Stimulated activated memory B cell treated with anti-CD40 and anti-IgM and Interleukin-4, amounts not matched to agents 10 μg/mL and 1 μg/mL and 100 μg/mL, for 72 hours (primary cell): ENCODE data around the gene TFF2.

ENCODE experiments used
- ATAC-seq: fragments of 150-1000 bp; cut with Tn5 transposase; 2 replicates; pipeline ENCODE4 v1.10.0; 2021
- H3K27ac Mint-ChIP-seq: one replicate; pipeline ENCODE4 v1.8.0; 2022; ENCODE audit warnings: mild to moderate bottlenecking, mixed read lengths
- H3K27me3 Mint-ChIP-seq: one replicate; pipeline ENCODE4 v1.8.0; 2022; ENCODE audit warnings: mixed read lengths
- H3K36me3 Mint-ChIP-seq: one replicate; pipeline ENCODE4 v1.8.0; 2022; ENCODE audit warnings: mixed read lengths
- H3K4me1 Mint-ChIP-seq: one replicate; pipeline ENCODE4 v1.8.0; 2022; ENCODE audit warnings: mixed read lengths
- H3K4me3 Mint-ChIP-seq: one replicate; pipeline ENCODE4 v1.8.0; 2022; ENCODE audit warnings: mild to moderate bottlenecking, moderate library complexity, mixed read lengths
- H3K9me3 Mint-ChIP-seq: one replicate; pipeline ENCODE4 v1.8.0; 2022; ENCODE audit warnings: mixed read lengths

TFF2 gene

GRCh38 chr21:42314616-42315295 lies 36.0 kb downstream of the TFF2 start:
- peaks cover 8% of the 10 kb centered on the region for H3K4me1 Mint-ChIP-seq
- no peak overlapping the region for H3K4me3 Mint-ChIP-seq
- ATAC-seq = no peak
- peaks cover 21% of the 10 kb centered on the region for H3K27me3 Mint-ChIP-seq
- no peaks in the 10 kb centered on the region for H3K9me3 Mint-ChIP-seq
- no peaks in the 10 kb centered on the region for H3K36me3 Mint-ChIP-seq
- no peak overlapping the region for H3K27ac Mint-ChIP-seq

GRCh38 chr21:42313501-42313969 lies 37.3 kb downstream of the TFF2 start:
- Mint-ChIP-seq H3K36me3 (no peaks in the 10 kb centered on the region), H3K4me1 (no peaks in the 10 kb centered on the region), H3K27me3 (peaks cover 25% of the 10 kb centered on the region), H3K27ac (no peak overlapping the region), H3K4me3 (no peak overlapping the region), H3K9me3 (no peaks in the 10 kb centered on the region)
- ATAC-seq = no peak

- no peaks in the 10 kb centered on the region for H3K4me1 Mint-ChIP-seq
Observed at GRCh38 chr21:42312626-42313104, 38.1 kb downstream of the TFF2 start.

GRCh38 chr21:42311816-42312625 lies 38.8 kb downstream of the TFF2 start:
- ATAC-seq = no peak
- Mint-ChIP-seq H3K4me1 (no peaks in the 10 kb centered on the region), H3K27me3 (peaks cover 25% of the 10 kb centered on the region), H3K4me3 (no peak overlapping the region), H3K27ac (no peak overlapping the region), H3K36me3 (no peaks in the 10 kb centered on the region), H3K9me3 (no peaks in the 10 kb centered on the region)

More at GRCh38 chr21:42312626-42313104, 38.1 kb downstream of the TFF2 start:
- Mint-ChIP-seq H3K9me3 (no peaks in the 10 kb centered on the region), H3K4me3 (no peak overlapping the region), H3K27me3 (peaks cover 25% of the 10 kb centered on the region), H3K36me3 (no peaks in the 10 kb centered on the region), H3K27ac (no peak overlapping the region)
- peak; percentile 31 for ATAC-seq

- Mint-ChIP-seq H3K36me3 (no peaks in the 10 kb centered on the region), H3K4me3 (no peak overlapping the region), H3K27me3 (peaks cover 28% of the 10 kb centered on the region), H3K4me1 (no peaks in the 10 kb centered on the region), H3K27ac (peak overlapping the region; percentile 49), H3K9me3 (no peaks in the 10 kb centered on the region)
- ATAC-seq = no peak
Observed at GRCh38 chr21:42311160-42311559, 39.6 kb downstream of the TFF2 start.

- no peak overlapping the region for H3K4me3 Mint-ChIP-seq
- no peak for ATAC-seq
- no peaks in the 10 kb centered on the region for H3K4me1 Mint-ChIP-seq
- H3K36me3 Mint-ChIP-seq = no peaks in the 10 kb centered on the region
- no peaks in the 10 kb centered on the region for H3K9me3 Mint-ChIP-seq
- peak overlapping the region; percentile 49 for H3K27ac Mint-ChIP-seq
- peaks cover 35% of the 10 kb centered on the region for H3K27me3 Mint-ChIP-seq
Observed at GRCh38 chr21:42310411-42311001, 40.3 kb downstream of the TFF2 start.

- H3K27ac Mint-ChIP-seq = no peak overlapping the region
- H3K9me3 Mint-ChIP-seq = no peaks in the 10 kb centered on the region
- H3K4me1 Mint-ChIP-seq = no peaks in the 10 kb centered on the region
- H3K4me3 Mint-ChIP-seq = no peak overlapping the region
- no peaks in the 10 kb centered on the region for H3K36me3 Mint-ChIP-seq
- ATAC-seq = peak; percentile 58
- H3K27me3 Mint-ChIP-seq = peaks cover 42% of the 10 kb centered on the region
Observed at GRCh38 chr21:42309753-42310213, 41.0 kb downstream of the TFF2 start.

GRCh38 chr21:42308914-42309752 lies 41.7 kb downstream of the TFF2 start:
- Mint-ChIP-seq H3K4me1 (no peaks in the 10 kb centered on the region), H3K4me3 (no peak overlapping the region), H3K36me3 (no peaks in the 10 kb centered on the region), H3K9me3 (no peaks in the 10 kb centered on the region), H3K27me3 (peaks cover 48% of the 10 kb centered on the region), H3K27ac (no peak overlapping the region)
- no peak for ATAC-seq

- H3K9me3 Mint-ChIP-seq = no peaks in the 10 kb centered on the region
- no peak overlapping the region for H3K27ac Mint-ChIP-seq
- no peaks in the 10 kb centered on the region for H3K4me1 Mint-ChIP-seq
Observed at GRCh38 chr21:42308161-42308913, 42.5 kb downstream of the TFF2 start.

GRCh38 chr21:42307106-42307505 lies 43.7 kb downstream of the TFF2 start:
- H3K4me1 Mint-ChIP-seq = no peaks in the 10 kb centered on the region
- no peak overlapping the region for H3K27ac Mint-ChIP-seq
- no peak overlapping the region for H3K4me3 Mint-ChIP-seq
- peaks cover 48% of the 10 kb centered on the region for H3K27me3 Mint-ChIP-seq
- ATAC-seq = no peak
- no peaks in the 10 kb centered on the region for H3K36me3 Mint-ChIP-seq
- H3K9me3 Mint-ChIP-seq = no peaks in the 10 kb centered on the region

More at GRCh38 chr21:42308161-42308913, 42.5 kb downstream of the TFF2 start:
- Mint-ChIP-seq H3K4me3 (no peak overlapping the region), H3K27me3 (peaks cover 48% of the 10 kb centered on the region), H3K36me3 (no peaks in the 10 kb centered on the region)
- ATAC-seq = no peak

GRCh38 chr21:42306366-42307035 lies 44.3 kb downstream of the TFF2 start:
- Mint-ChIP-seq H3K4me1 (no peaks in the 10 kb centered on the region), H3K36me3 (no peaks in the 10 kb centered on the region), H3K4me3 (no peak overlapping the region), H3K9me3 (no peaks in the 10 kb centered on the region), H3K27me3 (peaks cover 48% of the 10 kb centered on the region), H3K27ac (no peak overlapping the region)
- ATAC-seq = no peak

GRCh38 chr21:42305707-42306147 lies 45.1 kb downstream of the TFF2 start:
- Mint-ChIP-seq H3K27me3 (peaks cover 48% of the 10 kb centered on the region), H3K9me3 (no peaks in the 10 kb centered on the region), H3K4me1 (no peaks in the 10 kb centered on the region), H3K4me3 (no peak overlapping the region), H3K27ac (no peak overlapping the region), H3K36me3 (no peaks in the 10 kb centered on the region)
- no peak for ATAC-seq

GRCh38 chr21:42304556-42305454 lies 46.0 kb downstream of the TFF2 start:
- Mint-ChIP-seq H3K36me3 (no peaks in the 10 kb centered on the region), H3K9me3 (no peaks in the 10 kb centered on the region), H3K27me3 (peaks cover 48% of the 10 kb centered on the region), H3K4me3 (no peak overlapping the region), H3K4me1 (no peaks in the 10 kb centered on the region), H3K27ac (no peak overlapping the region)
- ATAC-seq = no peak
